OCI-LY1 (cell line): ENCODE measurements around the gene ZNF688.

Experiments
- H2AFZ ChIP-seq: fragments of 200-600 bp; sonication (generic), shearing (Covaris generic); 2 replicates; pipeline ENCODE4 v1.6.0; 2014; ENCODE audit warnings: antibody characterized with exemption, mild to moderate bottlenecking, low read length
- H3F3A ChIP-seq: fragments of 200-600 bp; sonication (generic), shearing (Covaris generic); 2 replicates; pipeline ENCODE4 v1.6.0; 2014; ENCODE audit warnings: mild to moderate bottlenecking, antibody characterized with exemption, low read length, moderate library complexity; ENCODE audit not compliant: insufficient read depth
- H3K27ac ChIP-seq: fragments of 200-600 bp; sonication (generic); 2 replicates; pipeline ENCODE4 v1.5.1; 2014; ENCODE audit warnings: low read length, mixed run types, mild to moderate bottlenecking, low read depth; ENCODE audit not compliant: poor library complexity, severe bottlenecking
- H3K27me3 ChIP-seq: fragments of 200-600 bp; sonication (generic); 2 replicates; pipeline ENCODE4 v1.6.0; 2014; ENCODE audit warnings: antibody characterized with exemption, mild to moderate bottlenecking, low read length, moderate library complexity; ENCODE audit not compliant: insufficient read depth
- H3K36me3 ChIP-seq: fragments of 200-600 bp; sonication (generic); 2 replicates; pipeline ENCODE4 v1.6.1; 2014; ENCODE audit warnings: mild to moderate bottlenecking, antibody characterized with exemption, low read length, moderate library complexity, mixed read lengths; ENCODE audit not compliant: insufficient read depth
- H3K4me1 ChIP-seq: fragments of 200-600 bp; sonication (generic); 2 replicates; pipeline ENCODE4 v1.5.1; 2014; ENCODE audit warnings: mild to moderate bottlenecking, low read length, moderate library complexity; ENCODE audit not compliant: insufficient read depth, severe bottlenecking
- H3K4me2 ChIP-seq: fragments of 200-600 bp; sonication (generic), shearing (Covaris generic); 2 replicates; pipeline ENCODE4 v1.6.1; 2014; ENCODE audit warnings: low read length
- H3K4me3 ChIP-seq: fragments of 200-600 bp; sonication (generic); 2 replicates; pipeline ENCODE4 v1.5.1; 2014; ENCODE audit warnings: low read length, low read depth, mild to moderate bottlenecking, mixed read lengths; ENCODE audit not compliant: poor library complexity, severe bottlenecking
- H3K79me2 ChIP-seq: fragments of 200-600 bp; shearing (Covaris generic); 2 replicates; pipeline ENCODE4 v1.6.1; 2016; ENCODE audit warnings: mixed run types, low read length, mixed read lengths; ENCODE audit not compliant: insufficient read depth
- H3K9ac ChIP-seq: fragments of 200-600 bp; sonication (generic), shearing (Covaris generic); 2 replicates; pipeline ENCODE4 v1.6.1; 2014; ENCODE audit warnings: mild to moderate bottlenecking, low read length, mixed read lengths
- H3K9me2 ChIP-seq: fragments of 200-600 bp; sonication (generic), shearing (Covaris generic); 2 replicates; pipeline ENCODE4 v1.6.1; 2014; ENCODE audit warnings: low read depth, mild to moderate bottlenecking, low read length, mixed read lengths
- H3K9me3 ChIP-seq: fragments of 200-600 bp; shearing (Covaris generic); 2 replicates; pipeline ENCODE4 v1.6.1; 2014; ENCODE audit warnings: low read length, mixed read lengths
- H4K20me1 ChIP-seq: fragments of 200-600 bp; sonication (generic), shearing (Covaris generic); 2 replicates; pipeline ENCODE4 v1.6.0; 2016; ENCODE audit warnings: mild to moderate bottlenecking, low read length; ENCODE audit not compliant: insufficient read depth
- EZH2 ChIP-seq: fragments of 200-600 bp; sonication (generic), shearing (Covaris generic); IDR thresholded peaks from 2 replicates; pipeline ENCODE4 v1.8.0; 2017; ENCODE audit warnings: borderline replicate concordance, mixed run types, mild to moderate bottlenecking, antibody characterized with exemption, low read length, moderate library complexity, mixed read lengths
- TF ChIP-seq, protein P1 (sequence below): fragments of 200-600 bp; sonication (generic), shearing (Covaris generic); IDR thresholded peaks from 2 replicates; pipeline ENCODE4 v1.5.1; 2017; ENCODE audit warnings: mild to moderate bottlenecking, antibody characterized with exemption, low read length, moderate library complexity, mixed read lengths

The ZNF688 gene

DNA sequence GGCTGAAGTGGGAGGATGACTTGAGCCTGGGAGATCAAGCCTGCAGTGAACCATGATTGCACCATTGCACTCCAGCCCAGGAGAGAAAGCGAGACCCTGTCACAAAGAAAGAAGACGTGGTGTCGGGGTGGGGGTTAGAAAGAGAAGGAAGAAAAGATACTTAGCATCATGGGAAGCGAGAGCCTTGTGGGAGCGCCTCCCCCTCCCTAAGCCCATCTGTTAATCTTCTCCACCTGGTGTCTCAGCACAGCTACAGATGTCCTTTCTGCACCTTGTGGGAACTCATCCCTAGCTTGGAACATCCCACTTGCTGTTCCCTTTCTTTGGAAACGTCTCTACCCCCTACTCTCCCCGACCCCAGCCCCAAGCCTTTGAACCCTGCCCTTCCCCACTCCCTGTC is 6.0 kb downstream of the ZNF688 start:
- no peaks in the 10 kb centered on the region for H3K27me3 ChIP-seq
- no peak overlapping the region for H3K4me2 ChIP-seq
- no peaks in the 10 kb centered on the region for H3K9me2 ChIP-seq
- no peaks in the 10 kb centered on the region for H3K9me3 ChIP-seq
- no peak overlapping the region for H3K27ac ChIP-seq
- H2AFZ ChIP-seq, result no peak overlapping the region
- H3K36me3 ChIP-seq, result no peaks in the 10 kb centered on the region
- H4K20me1 ChIP-seq, result no peaks in the 10 kb centered on the region
- no peak overlapping the region for H3K4me3 ChIP-seq
- no peak overlapping the region for H3K9ac ChIP-seq
- peaks cover 28% of the 10 kb centered on the region for H3K4me1 ChIP-seq
- TF ChIP-seq EZH2, result no peak
- TF ChIP-seq, protein P1, sequence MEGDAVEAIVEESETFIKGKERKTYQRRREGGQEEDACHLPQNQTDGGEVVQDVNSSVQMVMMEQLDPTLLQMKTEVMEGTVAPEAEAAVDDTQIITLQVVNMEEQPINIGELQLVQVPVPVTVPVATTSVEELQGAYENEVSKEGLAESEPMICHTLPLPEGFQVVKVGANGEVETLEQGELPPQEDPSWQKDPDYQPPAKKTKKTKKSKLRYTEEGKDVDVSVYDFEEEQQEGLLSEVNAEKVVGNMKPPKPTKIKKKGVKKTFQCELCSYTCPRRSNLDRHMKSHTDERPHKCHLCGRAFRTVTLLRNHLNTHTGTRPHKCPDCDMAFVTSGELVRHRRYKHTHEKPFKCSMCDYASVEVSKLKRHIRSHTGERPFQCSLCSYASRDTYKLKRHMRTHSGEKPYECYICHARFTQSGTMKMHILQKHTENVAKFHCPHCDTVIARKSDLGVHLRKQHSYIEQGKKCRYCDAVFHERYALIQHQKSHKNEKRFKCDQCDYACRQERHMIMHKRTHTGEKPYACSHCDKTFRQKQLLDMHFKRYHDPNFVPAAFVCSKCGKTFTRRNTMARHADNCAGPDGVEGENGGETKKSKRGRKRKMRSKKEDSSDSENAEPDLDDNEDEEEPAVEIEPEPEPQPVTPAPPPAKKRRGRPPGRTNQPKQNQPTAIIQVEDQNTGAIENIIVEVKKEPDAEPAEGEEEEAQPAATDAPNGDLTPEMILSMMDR, result no peak
- H3F3A ChIP-seq, result no peaks in the 10 kb centered on the region
- no peaks in the 10 kb centered on the region for H3K79me2 ChIP-seq

DNA sequence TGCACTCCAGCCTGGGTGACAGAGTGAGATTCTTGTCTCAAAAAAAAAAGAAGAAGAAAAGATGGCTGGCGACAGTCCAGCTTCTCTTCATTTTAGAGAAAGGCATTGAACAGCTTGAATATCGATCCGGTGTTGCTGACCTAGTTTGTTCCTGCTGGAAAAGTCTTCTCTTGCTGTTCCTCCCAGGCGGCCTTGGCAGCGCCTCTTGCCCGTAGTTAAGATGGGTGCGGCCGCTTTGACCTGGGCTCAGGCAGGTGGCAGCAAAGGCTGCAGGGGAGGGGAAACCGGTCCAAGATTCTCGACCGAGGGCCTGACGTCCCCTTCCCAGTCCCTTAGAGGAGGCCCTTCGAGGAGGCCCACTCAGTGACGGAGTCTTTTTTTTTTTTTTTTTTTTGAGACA is 9.5 kb downstream of the ZNF688 start:
- Histone ChIP-seq H3K9me2 (no peaks in the 10 kb centered on the region), H3K4me3 (peak overlapping the region; percentile 57), H2AFZ (no peak overlapping the region), H3K27me3 (no peaks in the 10 kb centered on the region), H3K9ac (peak overlapping the region; percentile 60; the same call in 1 of the 2 replicates), H3F3A (0 out of 2 replicates have a peak, but pooled peaks cover 3% of the 10 kb centered on the region), H3K4me2 (peak overlapping the region; percentile 63), H3K4me1 (peaks cover 25% of the 10 kb centered on the region), H4K20me1 (no peaks in the 10 kb centered on the region), H3K27ac (no peak overlapping the region), H3K36me3 (no peaks in the 10 kb centered on the region), H3K79me2 (0 out of 2 replicates have a peak, but pooled peaks cover 4% of the 10 kb centered on the region), H3K9me3 (no peaks in the 10 kb centered on the region)
- TF ChIP-seq, protein P1, result peak; percentile 8; the same call in 1 of the 2 replicates
- no peak for TF ChIP-seq EZH2

DNA sequence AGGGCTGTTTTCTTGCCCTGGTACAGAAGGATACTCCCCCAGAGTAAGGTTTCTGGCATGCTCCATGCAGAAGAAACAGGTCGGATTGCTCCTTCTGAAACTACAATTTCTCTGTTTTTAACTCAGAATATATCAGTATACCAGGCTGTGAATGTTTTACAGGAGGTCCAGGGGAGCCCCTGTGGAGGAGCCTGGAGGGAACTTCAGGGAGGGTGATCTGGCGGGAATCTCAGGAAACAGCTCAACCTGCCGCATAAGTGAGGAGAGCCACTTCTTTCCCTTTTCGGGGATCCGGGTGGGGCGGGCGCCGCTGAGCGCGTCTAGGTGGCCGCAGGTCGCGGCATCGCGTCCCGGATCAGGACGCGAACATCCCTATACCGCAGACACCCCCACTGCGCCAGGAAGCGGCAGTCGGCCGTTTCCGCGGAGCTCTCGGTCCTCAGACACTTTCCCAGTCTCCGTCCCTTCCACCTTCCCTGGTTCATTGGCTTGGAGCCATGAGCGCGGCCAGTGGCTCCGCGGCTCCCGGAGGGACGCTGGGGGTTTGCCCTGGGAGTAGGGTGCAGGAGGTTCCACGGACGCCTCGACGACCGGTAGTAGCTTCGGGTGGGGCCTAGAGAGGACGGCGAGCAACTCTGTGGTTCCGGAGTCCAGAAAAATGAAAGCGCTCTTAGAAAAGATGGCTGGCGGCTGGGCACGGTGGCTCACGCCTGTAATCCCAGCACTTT is 10.3 kb downstream of the ZNF688 start:
- no peaks in the 10 kb centered on the region for H4K20me1 ChIP-seq
- peak overlapping the region; percentile 18; the same call in 1 of the 2 replicates for H2AFZ ChIP-seq
- 0 out of 2 replicates have a peak, but pooled peaks cover 4% of the 10 kb centered on the region for H3K79me2 ChIP-seq
- peaks cover 29% of the 10 kb centered on the region for H3K4me1 ChIP-seq
- H3K4me3 ChIP-seq, result peak overlapping the region; percentile 57
- peaks cover 2% of the 10 kb centered on the region; the same call in 1 of the 2 replicates for H3K36me3 ChIP-seq
- H3K9me2 ChIP-seq, result no peaks in the 10 kb centered on the region
- H3K27ac ChIP-seq, result peak overlapping the region; percentile 3
- no peaks in the 10 kb centered on the region for H3K9me3 ChIP-seq
- H3K9ac ChIP-seq, result peak overlapping the region; percentile 60
- H3K27me3 ChIP-seq, result no peaks in the 10 kb centered on the region
- H3K4me2 ChIP-seq, result peak overlapping the region; percentile 63
- H3F3A ChIP-seq, result 0 out of 2 replicates have a peak, but pooled peaks cover 3% of the 10 kb centered on the region
- TF ChIP-seq, protein P1, result no peak
- no peak for TF ChIP-seq EZH2
